Astrocyte of the spinal cord (primary cell): ENCODE data around the gene CCDC170.

Source experiments
- DNase-seq: peaks from one replicate; pipeline ENCODE4 v3.0.0; 2011; ENCODE audit warnings: low read depth, low spot score
- H3K4me3 ChIP-seq: 2 replicates; pipeline ENCODE4 v1.5.1; 2011; ENCODE audit warnings: low read depth, mild to moderate bottlenecking, low read length, moderate library complexity
- in situ Hi-C: cut with HindIII; loops from 2 replicates; pipeline ENCODE4 v1.10.0; 2017; ENCODE audit warnings: low sequenced_read_pairs
- TF ChIP-seq, protein P1 (sequence below): IDR thresholded peaks from 2 replicates; pipeline ENCODE4 v1.5.1; 2012; ENCODE audit warnings: low read depth, mild to moderate bottlenecking, low read length, inconsistent platforms

CCDC170 gene

DNA sequence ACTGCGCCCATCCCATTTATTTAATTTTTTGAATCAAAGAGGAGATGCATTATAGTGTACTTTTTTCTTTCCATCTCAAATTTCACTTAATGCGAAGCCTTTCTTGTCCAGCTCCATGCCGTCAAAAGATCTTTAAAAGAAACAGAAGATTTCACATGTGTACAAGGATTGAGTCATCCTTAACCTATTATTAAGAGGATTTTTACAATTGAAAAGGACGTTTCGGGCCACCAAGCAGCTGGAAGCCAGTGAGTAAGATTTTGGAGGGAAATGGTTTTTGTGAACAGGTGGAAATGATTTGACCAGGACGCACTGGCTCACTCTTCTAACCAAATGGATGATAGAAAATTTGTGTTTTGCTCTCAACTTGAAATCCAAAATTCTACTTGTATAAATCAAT, 15.1 kb upstream of the CCDC170 start:
- H3K4me3 ChIP-seq, result no peak overlapping the region
- DNase-seq, result no peak
- TF ChIP-seq, protein P1, sequence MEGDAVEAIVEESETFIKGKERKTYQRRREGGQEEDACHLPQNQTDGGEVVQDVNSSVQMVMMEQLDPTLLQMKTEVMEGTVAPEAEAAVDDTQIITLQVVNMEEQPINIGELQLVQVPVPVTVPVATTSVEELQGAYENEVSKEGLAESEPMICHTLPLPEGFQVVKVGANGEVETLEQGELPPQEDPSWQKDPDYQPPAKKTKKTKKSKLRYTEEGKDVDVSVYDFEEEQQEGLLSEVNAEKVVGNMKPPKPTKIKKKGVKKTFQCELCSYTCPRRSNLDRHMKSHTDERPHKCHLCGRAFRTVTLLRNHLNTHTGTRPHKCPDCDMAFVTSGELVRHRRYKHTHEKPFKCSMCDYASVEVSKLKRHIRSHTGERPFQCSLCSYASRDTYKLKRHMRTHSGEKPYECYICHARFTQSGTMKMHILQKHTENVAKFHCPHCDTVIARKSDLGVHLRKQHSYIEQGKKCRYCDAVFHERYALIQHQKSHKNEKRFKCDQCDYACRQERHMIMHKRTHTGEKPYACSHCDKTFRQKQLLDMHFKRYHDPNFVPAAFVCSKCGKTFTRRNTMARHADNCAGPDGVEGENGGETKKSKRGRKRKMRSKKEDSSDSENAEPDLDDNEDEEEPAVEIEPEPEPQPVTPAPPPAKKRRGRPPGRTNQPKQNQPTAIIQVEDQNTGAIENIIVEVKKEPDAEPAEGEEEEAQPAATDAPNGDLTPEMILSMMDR, result no peak
- in situ Hi-C loops, result no loop called here

DNA sequence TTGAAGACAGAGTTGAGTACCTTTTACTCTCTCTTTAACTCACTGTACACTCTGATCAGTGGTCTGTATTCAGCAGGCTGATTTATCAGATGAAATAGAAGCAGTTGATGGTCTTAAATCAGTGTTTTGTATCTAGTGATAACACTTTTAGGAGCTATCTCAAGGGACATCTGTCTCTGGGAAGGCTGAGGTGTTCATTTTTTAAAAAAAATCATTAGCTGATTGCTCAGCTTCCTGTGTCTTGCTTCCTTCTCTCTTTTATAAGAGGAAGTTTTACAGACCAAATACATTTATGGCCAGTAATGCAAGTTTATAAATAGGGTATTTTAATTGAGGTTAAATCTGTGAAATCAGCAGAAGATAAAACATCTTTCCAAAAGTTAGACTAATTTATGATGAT, 12.0 kb upstream of the CCDC170 start:
- no peak overlapping the region for H3K4me3 ChIP-seq
- no peak for DNase-seq
- in situ Hi-C loops, result no loop called here
- TF ChIP-seq, protein P1, result no peak

DNA sequence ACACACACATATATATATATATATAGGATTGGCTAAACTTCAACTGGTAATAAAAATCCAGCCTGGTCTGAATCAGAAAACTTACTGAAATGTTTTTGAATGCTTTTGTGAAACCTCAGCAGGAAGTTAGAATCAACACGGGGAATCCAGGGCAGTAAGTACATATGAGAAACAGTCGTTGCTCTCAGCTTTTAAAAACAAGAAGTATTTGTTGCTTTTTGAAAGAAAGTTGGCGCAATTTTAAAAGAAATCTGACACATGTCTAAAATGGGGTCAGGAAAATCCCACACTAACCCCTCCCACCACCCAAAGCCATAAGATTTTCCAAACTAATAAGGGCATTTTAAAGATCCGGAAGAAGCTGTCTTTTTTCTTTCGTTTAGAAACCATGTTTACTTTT, 11.5 kb upstream of the CCDC170 start:
- in situ Hi-C loops, result no loop called here
- TF ChIP-seq, protein P1, result no peak
- no peak overlapping the region for H3K4me3 ChIP-seq
- DNase-seq, result peak; percentile 46

DNA sequence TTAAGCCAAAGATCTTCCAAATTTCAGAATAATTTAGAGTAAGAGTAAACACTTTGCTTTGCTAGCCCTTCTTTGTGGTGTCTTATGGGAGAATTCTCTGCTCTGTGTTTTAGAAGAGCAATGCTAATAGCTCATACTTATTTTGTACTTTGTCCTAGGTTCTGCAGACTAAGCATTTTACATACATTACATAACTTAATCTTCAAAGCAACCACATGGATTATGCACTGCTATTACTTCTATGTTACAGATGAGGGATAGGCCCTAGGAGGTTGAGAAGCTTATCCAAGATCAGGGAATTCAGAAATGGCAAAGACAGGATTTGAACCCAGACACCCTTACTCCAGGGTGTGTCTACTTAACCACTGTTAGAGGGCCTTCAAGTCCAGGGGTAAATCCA, 9.8 kb upstream of the CCDC170 start:
- DNase-seq, result no peak

DNA sequence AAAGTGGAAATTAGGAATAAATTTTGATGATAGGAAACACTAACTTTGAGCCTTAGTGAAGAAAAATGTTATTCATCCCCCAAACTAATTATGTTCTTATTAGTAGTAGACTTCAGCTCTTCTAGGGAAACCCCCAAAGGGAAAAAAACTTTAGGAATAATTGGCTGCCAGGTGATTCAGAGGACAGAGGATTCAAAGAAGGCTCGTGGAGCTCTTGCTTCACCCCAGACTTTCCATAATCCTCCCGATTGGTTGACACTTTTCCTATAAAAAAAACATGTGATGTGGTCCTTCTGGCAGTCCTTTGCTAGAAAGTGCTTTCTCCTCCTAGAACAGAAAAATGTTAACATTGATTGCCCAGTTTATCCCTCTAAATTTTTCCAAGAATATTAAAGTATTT, 5.6 kb upstream of the CCDC170 start:
- no peak overlapping the region for H3K4me3 ChIP-seq
- in situ Hi-C loops, result no loop called here
- no peak for DNase-seq
- TF ChIP-seq, protein P1, result no peak

More for the DNA sequence above, 9.8 kb upstream of the CCDC170 start:
- in situ Hi-C loops, result no loop called here
- no peak overlapping the region for H3K4me3 ChIP-seq
- TF ChIP-seq, protein P1, result no peak

DNA sequence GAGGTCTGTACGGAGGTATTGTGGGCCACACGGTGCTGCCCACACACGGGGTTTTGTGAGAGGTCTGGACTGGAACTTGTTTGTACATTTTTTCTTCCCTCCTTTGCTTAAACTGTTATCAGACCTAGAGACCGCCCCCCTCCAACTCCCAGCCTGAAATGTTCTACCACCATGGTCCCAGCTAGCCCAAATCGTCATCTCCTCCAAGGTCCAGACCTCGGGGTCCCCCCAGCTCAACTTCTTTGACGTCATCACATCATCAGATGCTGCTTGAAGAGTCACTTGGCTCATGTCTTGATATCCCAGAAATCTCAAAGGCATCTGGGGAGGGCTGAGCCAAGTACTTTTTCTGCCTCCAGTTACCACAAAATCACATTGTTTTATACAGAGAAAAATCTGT, 2.8 kb upstream of the CCDC170 start:
- no peak overlapping the region for H3K4me3 ChIP-seq
- no peak for DNase-seq
- TF ChIP-seq, protein P1, result no peak
- in situ Hi-C loops, result no loop called here
